Measurements from ENCODE around the gene ACE2. TPM values are rescaled to one million over a fixed set of nuclear protein-coding genes. Genes with fewer than 3 reads are reported as not detected.

The ACE2 gene
- total RNA-seq, 1 donor from 2014 or later, result not detected

DNA sequence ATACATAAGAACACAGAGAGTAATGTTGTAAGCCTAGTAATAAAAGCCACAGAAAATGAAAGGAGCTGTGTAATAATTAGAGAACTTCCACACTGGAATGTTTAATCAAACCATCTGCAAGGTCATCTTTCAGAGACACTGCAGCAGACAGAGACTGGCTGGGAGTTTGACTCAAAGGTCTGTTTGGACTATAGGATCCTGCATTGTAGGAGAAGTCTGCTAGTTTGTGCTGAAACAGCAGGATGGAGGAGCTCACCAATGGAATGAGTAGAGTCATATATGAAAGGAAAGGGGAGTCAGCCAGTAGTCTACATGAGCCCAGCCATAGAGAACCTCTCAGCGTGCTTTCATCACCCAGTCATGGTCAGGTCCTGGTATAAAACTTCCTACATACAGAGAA is 4.5 kb upstream of the ACE2 start:
- peaks cover 2% of the 10 kb centered on the region for H3K27me3 Mint-ChIP-seq
- intact Hi-C loops (cut with micrococcal nuclease), result no loop called here
- H3K9me3 Mint-ChIP-seq, result no peaks in the 10 kb centered on the region
- H3K36me3 Mint-ChIP-seq (ENCODE audit: low read depth), result no peaks in the 10 kb centered on the region
- no peak overlapping the region for H3K27ac Mint-ChIP-seq
- no peak overlapping the region for H3K4me3 Mint-ChIP-seq
- DNase-seq, result no peak
- no peaks in the 10 kb centered on the region for H3K4me1 Mint-ChIP-seq

DNA sequence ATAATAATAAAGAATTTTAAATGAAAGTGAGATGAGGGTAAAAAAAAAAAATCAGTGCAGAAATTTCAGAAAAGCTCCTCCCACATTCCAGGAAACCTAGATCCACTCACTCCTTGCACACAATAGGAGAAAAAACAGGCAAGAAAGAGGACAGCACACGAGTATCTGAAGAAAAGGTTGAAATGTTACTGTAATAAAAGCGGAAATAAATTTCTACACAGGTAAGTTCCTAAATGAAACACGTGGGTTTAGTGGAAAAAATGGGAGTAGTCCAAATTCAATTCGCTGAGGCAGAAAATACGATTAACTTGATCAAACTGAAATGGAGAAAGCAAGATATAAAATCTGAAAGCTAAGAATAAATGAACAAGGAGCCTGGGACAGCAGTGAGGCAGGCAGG is 2.0 kb upstream of the ACE2 start:
- Mint-ChIP-seq H3K27me3 (peaks cover 2% of the 10 kb centered on the region), H3K27ac (no peak overlapping the region), H3K9me3 (no peaks in the 10 kb centered on the region), H3K36me3 (ENCODE audit: low read depth) (no peaks in the 10 kb centered on the region), H3K4me3 (no peak overlapping the region), H3K4me1 (no peaks in the 10 kb centered on the region)
- no peak for DNase-seq
- intact Hi-C loops (cut with micrococcal nuclease), result no loop called here

DNA sequence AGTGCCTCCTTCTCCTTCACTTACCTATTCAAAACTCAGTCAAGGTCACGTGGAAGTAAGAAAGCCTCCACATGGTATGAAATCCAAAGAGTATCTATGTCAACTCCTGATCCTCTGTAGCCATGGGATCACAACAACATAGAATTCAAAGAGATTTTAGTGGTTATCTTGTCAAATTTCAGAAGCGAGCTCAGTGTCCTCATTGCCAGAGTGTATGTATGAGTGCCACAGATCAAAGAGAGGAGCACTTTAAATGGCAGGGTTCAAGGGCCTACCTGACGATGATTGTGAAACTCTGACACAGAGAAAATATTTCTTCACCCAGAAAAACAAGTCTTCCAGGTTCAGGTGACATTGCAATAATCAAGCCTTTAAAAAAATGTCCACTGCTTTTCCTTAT is 1.2 kb upstream of the ACE2 start:
- no peak for DNase-seq
- no peak overlapping the region for H3K4me3 Mint-ChIP-seq
- H3K27ac Mint-ChIP-seq, result no peak overlapping the region
- intact Hi-C loops (cut with micrococcal nuclease), result no loop called here
- no peaks in the 10 kb centered on the region for H3K36me3 Mint-ChIP-seq (ENCODE audit: low read depth)
- H3K9me3 Mint-ChIP-seq, result no peaks in the 10 kb centered on the region
- no peaks in the 10 kb centered on the region for H3K4me1 Mint-ChIP-seq
- peaks cover 2% of the 10 kb centered on the region for H3K27me3 Mint-ChIP-seq

DNA sequence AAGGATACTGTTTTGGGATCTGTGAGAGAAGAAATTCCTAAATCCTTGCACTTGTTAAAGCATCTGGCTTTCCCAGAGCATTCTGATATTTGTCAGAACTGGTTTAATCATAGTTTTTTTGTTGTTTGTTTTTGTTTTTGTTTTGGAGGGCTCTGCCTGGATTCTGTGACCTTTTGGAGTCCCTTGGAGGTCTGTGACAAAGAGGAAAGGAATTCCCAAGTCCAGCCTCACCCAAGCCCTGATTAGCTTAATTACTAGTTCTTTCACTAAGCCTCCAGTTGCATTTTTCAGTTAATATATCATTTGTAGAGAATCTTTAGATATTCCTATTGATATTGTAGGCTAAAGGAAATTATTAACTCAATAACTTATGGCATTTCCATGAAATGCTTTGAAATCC is 711 bp downstream of the ACE2 start:
- no peaks in the 10 kb centered on the region for H3K4me1 Mint-ChIP-seq
- intact Hi-C loops (cut with micrococcal nuclease), result no loop called here

DNA sequence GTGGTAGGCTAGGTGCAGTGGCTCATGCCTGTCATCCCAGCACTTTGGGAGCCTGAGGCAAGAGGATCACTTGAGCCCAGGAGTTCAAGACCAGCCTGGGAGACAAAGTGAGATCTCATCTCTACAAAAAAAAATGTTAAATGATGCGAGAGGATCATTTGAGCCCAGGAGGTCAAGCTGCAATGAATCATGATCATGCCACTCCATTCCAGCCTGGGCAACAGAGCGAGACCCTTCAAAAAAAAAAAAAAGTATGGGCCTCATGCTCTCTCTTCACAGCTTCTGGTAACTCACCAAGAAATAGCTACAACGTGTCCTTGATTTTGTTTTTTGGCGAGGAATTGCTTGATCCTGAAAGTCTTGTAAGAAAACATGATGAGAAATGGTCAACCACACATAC is 1.3 kb downstream of the ACE2 start:
- intact Hi-C loops (cut with micrococcal nuclease), result no loop called here

More for the DNA sequence above, 711 bp downstream of the ACE2 start:
- Mint-ChIP-seq H3K27me3 (peaks cover 2% of the 10 kb centered on the region), H3K9me3 (no peaks in the 10 kb centered on the region), H3K36me3 (ENCODE audit: low read depth) (no peaks in the 10 kb centered on the region), H3K27ac (no peak overlapping the region), H3K4me3 (no peak overlapping the region)
- no peak for DNase-seq

DNA sequence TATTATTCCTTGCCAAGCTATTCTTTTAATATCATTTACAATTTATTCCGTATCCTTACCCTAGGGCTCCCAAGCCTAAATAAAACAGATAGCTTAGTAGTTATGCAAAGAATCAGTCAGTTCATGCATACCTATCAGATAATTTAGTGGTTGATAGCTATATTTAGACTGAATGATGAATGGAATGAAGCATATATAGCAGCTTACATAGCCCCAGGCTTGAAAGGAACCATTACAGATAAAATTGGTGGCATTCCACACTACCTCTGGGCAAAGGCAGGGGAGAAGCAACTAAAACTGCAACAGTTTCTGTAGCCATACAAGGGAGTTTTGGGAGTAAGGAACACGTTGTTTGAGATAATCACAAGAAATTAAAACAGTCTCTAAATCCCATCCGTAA is 2.7 kb downstream of the ACE2 start:
- no peaks in the 10 kb centered on the region for H3K36me3 Mint-ChIP-seq (ENCODE audit: low read depth)
- no peaks in the 10 kb centered on the region for H3K4me1 Mint-ChIP-seq
- no peak for DNase-seq
- peaks cover 2% of the 10 kb centered on the region for H3K27me3 Mint-ChIP-seq
- intact Hi-C loops (cut with micrococcal nuclease), result no loop called here
- H3K4me3 Mint-ChIP-seq, result no peak overlapping the region
- no peak overlapping the region for H3K27ac Mint-ChIP-seq
- H3K9me3 Mint-ChIP-seq, result no peaks in the 10 kb centered on the region

More for the DNA sequence above, 1.3 kb downstream of the ACE2 start:
- H3K27me3 Mint-ChIP-seq, result peaks cover 2% of the 10 kb centered on the region
- no peak for DNase-seq
- H3K9me3 Mint-ChIP-seq, result no peaks in the 10 kb centered on the region
- no peak overlapping the region for H3K4me3 Mint-ChIP-seq
- no peaks in the 10 kb centered on the region for H3K4me1 Mint-ChIP-seq
- H3K27ac Mint-ChIP-seq, result no peak overlapping the region
- no peaks in the 10 kb centered on the region for H3K36me3 Mint-ChIP-seq (ENCODE audit: low read depth)

DNA sequence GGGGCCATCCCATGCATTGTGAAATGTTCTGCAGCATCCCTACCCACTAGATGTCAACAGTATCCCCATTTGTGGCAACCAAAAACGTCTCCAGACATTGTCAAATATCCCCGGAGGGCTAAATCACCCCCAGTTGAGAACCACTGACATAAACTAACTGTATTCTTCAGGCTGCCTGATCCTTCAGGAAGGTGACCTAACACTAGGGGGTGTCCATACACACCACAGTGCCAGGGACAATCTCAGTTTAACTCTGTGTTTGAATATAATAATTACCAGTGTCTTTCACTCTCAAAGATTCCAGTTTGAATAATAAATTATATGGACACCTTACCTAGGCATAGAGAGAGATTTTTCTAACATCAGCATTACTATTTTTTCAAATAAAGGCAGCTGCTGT is 6.4 kb downstream of the ACE2 start:
- intact Hi-C loops (cut with micrococcal nuclease), result no loop called here
- Mint-ChIP-seq H3K4me1 (no peaks in the 10 kb centered on the region), H3K9me3 (no peaks in the 10 kb centered on the region), H3K4me3 (no peak overlapping the region), H3K27me3 (peaks cover 11% of the 10 kb centered on the region), H3K36me3 (ENCODE audit: low read depth) (no peaks in the 10 kb centered on the region), H3K27ac (no peak overlapping the region)
- no peak for DNase-seq

DNA sequence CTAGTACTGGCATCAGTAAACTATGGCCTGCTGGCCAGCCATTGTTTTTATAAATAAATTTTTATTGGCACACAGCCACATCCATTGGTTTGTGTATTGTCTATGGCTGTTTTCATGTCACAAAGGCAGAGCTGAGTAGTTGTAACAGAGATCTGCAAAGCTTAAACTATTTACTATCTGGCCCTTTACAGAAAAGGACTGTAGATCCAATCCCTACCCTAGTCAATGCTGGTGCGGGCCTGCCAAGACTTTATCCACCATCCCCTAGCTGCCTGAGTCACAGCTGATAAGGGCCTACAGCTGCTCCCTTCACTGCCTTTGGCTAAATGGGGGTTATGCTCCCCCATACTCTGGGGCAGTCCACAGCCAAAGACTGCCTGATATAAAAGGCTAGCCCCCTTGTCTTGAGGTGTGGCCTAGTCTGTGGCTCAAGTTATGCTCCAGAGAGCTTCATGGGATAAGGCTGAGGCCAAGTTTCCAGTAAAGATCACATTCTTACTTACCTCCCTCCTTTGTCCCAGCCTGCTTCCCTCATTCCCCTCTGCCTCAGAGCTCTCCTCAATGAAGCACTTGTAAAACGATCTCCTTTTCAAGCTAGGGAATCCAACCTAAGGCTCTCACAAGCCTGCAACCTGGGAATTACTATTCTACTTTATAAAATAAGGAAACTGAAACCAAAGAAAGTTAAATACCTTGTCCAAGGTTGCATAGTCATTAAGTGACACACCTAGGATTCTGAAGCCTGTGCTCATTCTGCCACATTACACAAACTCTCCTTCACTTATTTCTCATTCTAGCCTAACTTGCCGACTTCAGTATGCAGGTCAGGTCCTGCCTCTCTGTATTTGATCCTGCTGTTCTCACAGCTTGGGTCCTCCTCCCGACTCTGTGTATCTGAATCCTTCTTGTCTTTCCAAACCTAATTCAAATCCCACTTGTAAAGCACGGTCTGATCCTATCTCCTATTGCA is 20.7 kb downstream of the ACE2 start:
- Mint-ChIP-seq H3K9me3 (no peaks in the 10 kb centered on the region), H3K4me1 (no peaks in the 10 kb centered on the region), H3K27me3 (peaks cover 2% of the 10 kb centered on the region), H3K4me3 (no peak overlapping the region), H3K27ac (no peak overlapping the region), H3K36me3 (ENCODE audit: low read depth) (no peaks in the 10 kb centered on the region)
- intact Hi-C loops (cut with micrococcal nuclease), result no loop called here
- DNase-seq, result no peak

DNA sequence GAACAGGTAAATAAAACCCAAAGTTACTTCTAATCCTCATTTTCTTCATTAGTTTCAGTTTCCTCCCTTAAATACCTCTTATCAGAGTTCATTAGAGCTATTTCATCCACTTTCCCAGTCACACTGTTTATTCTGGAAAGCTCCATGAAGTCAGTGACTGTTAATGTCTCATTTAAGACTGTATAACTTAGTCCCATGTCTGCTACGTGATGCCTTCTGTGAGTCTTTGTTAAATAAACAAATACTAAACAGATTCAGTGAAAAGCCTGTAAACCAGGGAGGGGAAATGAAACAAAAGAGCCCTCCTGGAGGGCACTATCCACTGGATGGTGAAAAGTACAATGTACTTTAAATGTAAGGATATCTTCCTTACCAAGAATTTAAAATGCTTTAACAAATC is 24.7 kb downstream of the ACE2 start:
- Mint-ChIP-seq H3K27me3 (peaks cover 3% of the 10 kb centered on the region), H3K27ac (no peak overlapping the region), H3K4me3 (no peak overlapping the region), H3K36me3 (ENCODE audit: low read depth) (no peaks in the 10 kb centered on the region), H3K4me1 (no peaks in the 10 kb centered on the region), H3K9me3 (no peaks in the 10 kb centered on the region)
- DNase-seq, result no peak
- intact Hi-C loops (cut with micrococcal nuclease), result no loop called here

DNA sequence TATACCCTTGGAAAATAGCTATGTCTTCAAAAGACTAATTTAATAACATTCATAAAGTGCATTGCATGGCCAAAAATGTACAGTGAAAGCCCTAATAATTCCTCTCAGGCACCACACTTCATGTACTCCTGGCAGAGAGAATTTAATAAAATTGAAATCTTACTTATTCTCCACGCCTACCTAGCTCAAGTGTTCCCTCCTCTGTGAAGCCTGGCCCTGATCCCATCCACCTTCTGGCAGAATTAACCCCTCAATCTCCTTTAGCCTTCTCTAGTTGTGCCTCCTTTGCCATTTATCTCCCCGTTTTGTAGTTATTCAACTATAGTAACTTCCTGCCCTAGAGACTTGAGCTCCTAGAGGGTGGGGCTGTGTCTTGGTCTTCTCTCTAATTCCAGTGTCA is 26.7 kb downstream of the ACE2 start:
- Mint-ChIP-seq H3K4me3 (no peak overlapping the region), H3K27ac (no peak overlapping the region), H3K36me3 (ENCODE audit: low read depth) (no peaks in the 10 kb centered on the region), H3K9me3 (no peaks in the 10 kb centered on the region), H3K4me1 (no peaks in the 10 kb centered on the region), H3K27me3 (peaks cover 3% of the 10 kb centered on the region)
- no peak for DNase-seq
- intact Hi-C loops (cut with micrococcal nuclease), result no loop called here

DNA sequence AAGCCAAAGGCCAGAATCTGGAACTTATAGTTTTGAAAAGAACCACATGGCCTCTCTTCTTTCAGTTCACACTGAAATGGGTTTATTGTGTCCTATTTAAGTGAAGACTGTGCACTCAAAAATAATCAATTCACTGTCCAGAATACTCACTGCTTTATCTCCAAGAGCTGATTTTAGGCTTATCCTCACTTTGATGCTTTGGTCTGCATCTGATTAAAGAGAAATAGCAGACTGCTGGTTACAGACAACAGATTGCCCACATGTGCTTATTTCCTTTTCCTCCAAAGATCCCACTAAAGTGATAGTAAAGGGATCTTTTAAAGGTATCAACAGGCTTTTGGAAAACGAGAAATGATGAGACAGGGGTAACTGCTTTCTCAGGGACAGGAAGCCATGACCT is 30.6 kb downstream of the ACE2 start:
- H3K4me3 Mint-ChIP-seq, result no peak overlapping the region
- H3K36me3 Mint-ChIP-seq (ENCODE audit: low read depth), result no peaks in the 10 kb centered on the region
- H3K9me3 Mint-ChIP-seq, result no peaks in the 10 kb centered on the region
- H3K27ac Mint-ChIP-seq, result no peak overlapping the region
- no peaks in the 10 kb centered on the region for H3K4me1 Mint-ChIP-seq
- H3K27me3 Mint-ChIP-seq, result peaks cover 8% of the 10 kb centered on the region
- DNase-seq, result no peak
- intact Hi-C loops (cut with micrococcal nuclease), result no loop called here

DNA sequence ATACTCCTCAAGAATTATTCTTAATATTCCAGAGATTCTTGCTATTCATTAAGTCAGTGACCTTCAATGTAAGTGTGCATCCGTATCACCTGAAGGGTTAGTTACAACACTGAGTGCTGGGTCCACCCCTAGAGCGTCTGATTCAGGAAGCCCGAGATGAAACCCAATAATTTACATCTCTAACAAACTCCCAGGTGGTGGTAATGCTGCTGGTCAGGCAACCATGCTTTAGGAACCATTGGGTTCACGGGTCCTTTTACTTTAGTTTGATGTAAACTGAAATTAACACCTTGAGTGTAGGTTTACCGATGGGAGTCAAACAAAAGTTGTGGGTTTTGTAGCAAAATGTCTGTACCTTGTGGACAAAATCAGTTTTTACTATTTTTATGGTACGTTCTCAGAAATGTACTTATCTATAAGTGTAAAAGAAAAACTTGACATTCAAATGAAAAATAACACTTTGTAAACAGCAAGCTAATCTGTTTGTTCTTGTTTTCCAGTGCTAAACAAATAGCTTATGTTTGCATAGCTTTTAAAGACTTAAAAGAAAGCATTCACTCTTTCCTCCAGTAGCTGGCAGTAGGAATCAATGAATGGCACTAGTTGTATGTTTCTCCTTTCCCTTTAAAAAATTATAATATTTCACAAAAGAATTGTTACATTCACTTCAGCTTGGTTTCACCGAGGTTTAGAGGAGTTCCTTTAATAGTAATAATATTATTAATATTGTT is 32.7 kb downstream of the ACE2 start:
- DNase-seq, result no peak

DNA sequence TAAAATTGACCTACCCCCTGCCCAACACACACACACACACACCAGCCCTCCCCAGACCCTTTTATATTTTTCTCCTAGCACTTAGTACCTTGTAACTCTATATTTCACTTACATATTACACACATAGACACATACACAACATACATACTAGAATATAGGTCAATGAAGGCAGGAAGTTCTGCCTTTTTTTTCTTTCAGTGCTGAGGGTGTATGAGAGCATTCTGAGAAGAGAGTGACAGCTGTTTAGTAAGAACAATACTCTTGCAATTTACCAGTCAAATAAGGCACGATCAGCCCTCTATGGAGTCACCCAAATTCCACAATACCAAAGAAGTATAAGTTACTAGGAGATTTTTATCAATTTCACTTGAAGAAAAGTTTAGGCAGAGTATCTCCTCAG is 33.5 kb downstream of the ACE2 start:
- DNase-seq, result no peak
- intact Hi-C loops (cut with micrococcal nuclease), result loop anchor here (5.0 kb wide), 1 partner anchor 220 kb away; no protein-coding TSS in a partner anchor
- Mint-ChIP-seq H3K4me3 (no peak overlapping the region), H3K27ac (no peak overlapping the region), H3K4me1 (no peaks in the 10 kb centered on the region), H3K9me3 (no peaks in the 10 kb centered on the region), H3K27me3 (peaks cover 6% of the 10 kb centered on the region), H3K36me3 (ENCODE audit: low read depth) (no peaks in the 10 kb centered on the region)

More for the DNA sequence above, 32.7 kb downstream of the ACE2 start:
- intact Hi-C loops (cut with micrococcal nuclease), result loop anchor here (5.0 kb wide), 1 partner anchor 221 kb away; no protein-coding TSS in a partner anchor
- H3K36me3 Mint-ChIP-seq (ENCODE audit: low read depth), result no peaks in the 10 kb centered on the region
- H3K9me3 Mint-ChIP-seq, result no peaks in the 10 kb centered on the region
- no peaks in the 10 kb centered on the region for H3K4me1 Mint-ChIP-seq
- no peak overlapping the region for H3K27ac Mint-ChIP-seq
- no peak overlapping the region for H3K4me3 Mint-ChIP-seq
- H3K27me3 Mint-ChIP-seq, result peaks cover 8% of the 10 kb centered on the region

DNA sequence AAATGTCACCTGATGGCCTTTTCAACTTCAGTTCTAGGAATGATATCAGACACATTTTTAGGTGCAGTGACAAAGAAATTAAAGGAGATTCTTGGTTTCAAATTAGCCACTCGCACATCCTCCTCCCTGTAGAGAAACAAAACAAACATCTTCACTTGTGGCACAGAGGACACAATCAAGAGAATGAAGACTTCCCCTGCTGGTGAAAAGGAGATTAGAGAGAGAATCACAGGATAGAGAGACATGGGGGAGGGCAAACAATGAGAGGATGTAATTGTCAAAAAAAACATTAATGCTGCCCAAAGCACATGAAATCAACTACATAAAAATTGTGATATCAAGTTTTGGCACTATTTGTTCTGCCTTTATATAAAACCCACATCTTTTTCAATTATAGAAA is 34.5 kb downstream of the ACE2 start:
- Mint-ChIP-seq H3K27me3 (peaks cover 9% of the 10 kb centered on the region), H3K4me3 (no peak overlapping the region), H3K9me3 (no peaks in the 10 kb centered on the region), H3K27ac (no peak overlapping the region), H3K36me3 (ENCODE audit: low read depth) (no peaks in the 10 kb centered on the region), H3K4me1 (no peaks in the 10 kb centered on the region)
- intact Hi-C loops (cut with micrococcal nuclease), result loop anchor here (5.0 kb wide), 1 partner anchor 219 kb away; no protein-coding TSS in a partner anchor
- DNase-seq, result no peak
